OCI-LY7 (cell line): ENCODE results near the gene MYO1B. TPM values are rescaled to one million over a fixed set of nuclear protein-coding genes. Genes with fewer than 3 reads are reported as not detected.

Source experiments
- BruUV-seq: library from RNA; stranded (reverse); fragments of 400-500 nt; replicated peaks from 2 replicates; lab custom pipeline; 2021; lab: Mats Ljungman, UMichigan
- CTCF ChIA-PET: fragments of 300-600 bp; sonication (Branson Sonifier 250); formaldehyde crosslinking; loops from one replicate; lab custom pipeline; 2022; ENCODE audit warnings: antibody characterized with exemption; ENCODE audit not compliant: unreplicated experiment; lab: Charles Lee
- POLR2A ChIA-PET: fragments of 300-600 bp; sonication (Branson Sonifier 250); formaldehyde crosslinking; loops from one replicate; lab custom pipeline; 2022; ENCODE audit warnings: antibody characterized with exemption; lab: Charles Lee
- DNase-seq: peaks from one replicate; pipeline ENCODE4 v3.0.0-alpha.2; 2015; ENCODE audit warnings: low spot score
- H2AFZ ChIP-seq: fragments of 200-600 bp; sonication (generic), shearing (Covaris generic); 2 replicates; pipeline ENCODE4 v1.6.1; 2014; ENCODE audit warnings: mild to moderate bottlenecking, antibody characterized with exemption, low read length, moderate library complexity
- H3K27ac ChIP-seq: fragments of 200-600 bp; sonication (generic); 2 replicates; pipeline ENCODE4 v1.5.1; 2014; ENCODE audit warnings: mixed run types, low read depth, mild to moderate bottlenecking, moderate library complexity, low read length, inconsistent platforms; ENCODE audit not compliant: poor library complexity, severe bottlenecking
- H3K36me3 ChIP-seq: fragments of 200-600 bp; sonication (generic); 2 replicates; pipeline ENCODE4 v1.6.1; 2014; ENCODE audit warnings: mild to moderate bottlenecking, antibody characterized with exemption, low read length, moderate library complexity, mixed read lengths; ENCODE audit not compliant: insufficient read depth
- H3K4me1 ChIP-seq: fragments of 200-600 bp; sonication (generic); 2 replicates; pipeline ENCODE4 v1.5.1; 2014; ENCODE audit warnings: mild to moderate bottlenecking, low read length; ENCODE audit not compliant: insufficient read depth, poor library complexity, severe bottlenecking
- H3K4me2 ChIP-seq: fragments of 200-600 bp; sonication (generic); 2 replicates; pipeline ENCODE4 v1.6.1; 2014; ENCODE audit warnings: mild to moderate bottlenecking, low read length
- H3K4me3 ChIP-seq: fragments of 200-600 bp; sonication (generic); 2 replicates; pipeline ENCODE4 v1.5.1; 2014; ENCODE audit warnings: mild to moderate bottlenecking, low read depth, low read length; ENCODE audit not compliant: poor library complexity, severe bottlenecking
- H3K79me2 ChIP-seq: fragments of 200-600 bp; sonication (generic); 2 replicates; pipeline ENCODE4 v1.6.1; 2016; ENCODE audit warnings: low read depth, mild to moderate bottlenecking, low read length, moderate library complexity, mixed read lengths; ENCODE audit not compliant: insufficient read depth
- H3K9me2 ChIP-seq: fragments of 200-600 bp; sonication (generic); 2 replicates; pipeline ENCODE4 v1.6.1; 2016; ENCODE audit warnings: mild to moderate bottlenecking, low read length, mixed read lengths; ENCODE audit not compliant: insufficient read depth
- H3K9me3 ChIP-seq: fragments of 200-600 bp; sonication (generic); 2 replicates; pipeline ENCODE4 v1.6.1; 2014; ENCODE audit warnings: mild to moderate bottlenecking, mixed run types, low read length, mixed read lengths
- H4K20me1 ChIP-seq: fragments of 200-600 bp; sonication (generic); 2 replicates; pipeline ENCODE4 v1.6.1; 2014; ENCODE audit warnings: mild to moderate bottlenecking, antibody characterized with exemption, low read length, moderate library complexity, mixed read lengths; ENCODE audit not compliant: insufficient read depth
- CTCF ChIP-seq: fragments of 200-600 bp; sonication (generic); conservative IDR thresholded peaks from 2 replicates; pipeline ENCODE4 v1.5.1; 2014; ENCODE audit warnings: mild to moderate bottlenecking, antibody characterized with exemption, low read length, moderate library complexity, mixed read lengths
- EZH2phosphoT487 ChIP-seq: fragments of 200-600 bp; sonication (generic); IDR thresholded peaks from 2 replicates; pipeline ENCODE4 v1.6.1; 2018; ENCODE audit warnings: low read depth, borderline replicate concordance, mild to moderate bottlenecking, mixed run types, antibody characterized with exemption, low read length, moderate library complexity, mixed read lengths
- intact Hi-C: fragments of 100-400 bp; cut with micrococcal nuclease; formaldehyde crosslinking; loops from one replicate; pipeline ENCODE4 v1.10.0; 2022; ENCODE audit not compliant: unreplicated experiment
- total RNA-seq, 2 experiments: library from RNA; depleted of rRNA in 1 of 2; stranded (reverse); fragments of >200 nt in 1 of 2; shearing (Covaris generic) in 1 of 2; gene quantifications; 2 replicates each; pipeline ENCODE4 v1.2.3, GENCODE V29; 2014 to 2022

MYO1B gene
- total RNA-seq, 2 experiments from 2014 or later, result not detected

- no peaks in the 10 kb centered on the region for H3K79me2 ChIP-seq
- TF ChIP-seq EZH2phosphoT487 (no peak), CTCF (no peak)
- POLR2A ChIA-PET, result no interaction called here
- H2AFZ ChIP-seq, result no peak overlapping the region
- DNase-seq, result no peak
- H3K4me1 ChIP-seq, result no peaks in the 10 kb centered on the region
- H3K36me3 ChIP-seq, result no peaks in the 10 kb centered on the region
- no peak overlapping the region for H3K4me2 ChIP-seq
- BruUV-seq, result no TSS peak
- H3K9me3 ChIP-seq, result no peaks in the 10 kb centered on the region
- no peak overlapping the region for H3K27ac ChIP-seq
- H4K20me1 ChIP-seq, result no peaks in the 10 kb centered on the region
- H3K4me3 ChIP-seq, result no peak overlapping the region
- no peaks in the 10 kb centered on the region for H3K9me2 ChIP-seq
- intact Hi-C loops, result no loop called here
- CTCF ChIA-PET, result no interaction called here
Observed at GRCh38 chr2:191441496-191442214, 196.5 kb downstream of the MYO1B start.

- Histone ChIP-seq H3K36me3 (no peaks in the 10 kb centered on the region), H3K4me3 (no peak overlapping the region), H3K9me2 (no peaks in the 10 kb centered on the region), H3K79me2 (no peaks in the 10 kb centered on the region), H4K20me1 (no peaks in the 10 kb centered on the region), H2AFZ (no peak overlapping the region), H3K4me2 (no peak overlapping the region), H3K4me1 (no peaks in the 10 kb centered on the region), H3K9me3 (no peaks in the 10 kb centered on the region), H3K27ac (no peak overlapping the region)
- no peak for DNase-seq
- BruUV-seq, result no TSS peak
- CTCF ChIA-PET, result no interaction called here
- TF ChIP-seq EZH2phosphoT487 (no peak), CTCF (no peak)
- intact Hi-C loops, result no loop called here
- POLR2A ChIA-PET, result no interaction called here
Observed at GRCh38 chr2:191443446-191443845, 198.2 kb downstream of the MYO1B start.

GRCh38 chr2:191446910-191447309, 201.7 kb downstream of the MYO1B start:
- H2AFZ ChIP-seq, result no peak overlapping the region
- H3K4me1 ChIP-seq, result no peaks in the 10 kb centered on the region
- no peaks in the 10 kb centered on the region for H3K9me2 ChIP-seq
- DNase-seq, result no peak
- no peak overlapping the region for H3K4me3 ChIP-seq
- no peak overlapping the region for H3K27ac ChIP-seq
- CTCF ChIA-PET, result no interaction called here
- H3K79me2 ChIP-seq, result no peaks in the 10 kb centered on the region
- POLR2A ChIA-PET, result interaction anchor here (0.5 to 0.9 kb wide), 2 partner anchors 14 to 115 kb away, joined by 3 read pairs; no protein-coding TSS in a partner anchor
- no TSS peak for BruUV-seq
- intact Hi-C loops, result no loop called here
- H4K20me1 ChIP-seq, result no peaks in the 10 kb centered on the region
- H3K4me2 ChIP-seq, result no peak overlapping the region
- TF ChIP-seq CTCF, result no peak
- no peak for TF ChIP-seq EZH2phosphoT487
- no peaks in the 10 kb centered on the region for H3K9me3 ChIP-seq
- no peaks in the 10 kb centered on the region for H3K36me3 ChIP-seq
